GM21526 (cell line): ENCODE results near the gene RAB40C.

ENCODE experiments used
- ATAC-seq: cut with Tn5 transposase; IDR thresholded peaks from one replicate; pipeline ENCODE4 v1.9.1; 2021; ENCODE audit warnings: moderate library complexity; ENCODE audit not compliant: unreplicated experiment, low FRiP score

RAB40C gene

GRCh38 chr16:660459-661183, 70.8 kb downstream of the RAB40C start:
- ATAC-seq: peak; percentile 32

GRCh38 chr16:661184-661821, 71.4 kb downstream of the RAB40C start:
- ATAC-seq: no peak

GRCh38 chr16:662095-662494, 72.2 kb downstream of the RAB40C start:
- no peak for ATAC-seq

GRCh38 chr16:662597-662996, 72.7 kb downstream of the RAB40C start:
- ATAC-seq: no peak

GRCh38 chr16:666572-666971, 76.7 kb downstream of the RAB40C start:
- no peak for ATAC-seq

GRCh38 chr16:667113-667779, 77.4 kb downstream of the RAB40C start:
- no peak for ATAC-seq

- peak; percentile 62 for ATAC-seq
Measured at GRCh38 chr16:667780-668518, 78.1 kb downstream of the RAB40C start, which contains the start of gene RHOT2. Gene RHOT2, plus strand, starts transcription at chr16:668132. Its CDS starts 68 bp downstream, at chr16:668200.

- ATAC-seq: no peak
Measured at GRCh38 chr16:668519-669171, 78.8 kb downstream of the RAB40C start.

- ATAC-seq: no peak
Measured at GRCh38 chr16:669666-670065, 79.8 kb downstream of the RAB40C start.

GRCh38 chr16:670485-671352, 80.9 kb downstream of the RAB40C start:
- ATAC-seq: no peak

- no peak for ATAC-seq
Measured at GRCh38 chr16:671353-672131, 81.7 kb downstream of the RAB40C start.

- no peak for ATAC-seq
Measured at GRCh38 chr16:672371-672770, 82.5 kb downstream of the RAB40C start.

- no peak for ATAC-seq
Measured at GRCh38 chr16:672851-673250, 83.0 kb downstream of the RAB40C start.

GRCh38 chr16:673399-673991, 83.6 kb downstream of the RAB40C start:
- no peak for ATAC-seq

GRCh38 chr16:674214-674881, 84.5 kb downstream of the RAB40C start:
- no peak for ATAC-seq

- no peak for ATAC-seq
Measured at GRCh38 chr16:674968-675883, 85.4 kb downstream of the RAB40C start, which contains the start of gene RHBDL1. Gene RHBDL1, plus strand, starts transcription at chr16:675671. Its CDS starts 120 bp downstream, at chr16:675791.
